ENCODE results near the gene RCN2. TPM values are rescaled to one million over a fixed set of nuclear protein-coding genes. Genes with fewer than 3 reads are reported as not detected.

Gene RCN2
- total and polyA plus RNA-seq, 2 of the 8 experiments (the other 6 are each of a cell fraction or from before 2014, with no cell fraction given): 65.6 to 137 TPM

DNA sequence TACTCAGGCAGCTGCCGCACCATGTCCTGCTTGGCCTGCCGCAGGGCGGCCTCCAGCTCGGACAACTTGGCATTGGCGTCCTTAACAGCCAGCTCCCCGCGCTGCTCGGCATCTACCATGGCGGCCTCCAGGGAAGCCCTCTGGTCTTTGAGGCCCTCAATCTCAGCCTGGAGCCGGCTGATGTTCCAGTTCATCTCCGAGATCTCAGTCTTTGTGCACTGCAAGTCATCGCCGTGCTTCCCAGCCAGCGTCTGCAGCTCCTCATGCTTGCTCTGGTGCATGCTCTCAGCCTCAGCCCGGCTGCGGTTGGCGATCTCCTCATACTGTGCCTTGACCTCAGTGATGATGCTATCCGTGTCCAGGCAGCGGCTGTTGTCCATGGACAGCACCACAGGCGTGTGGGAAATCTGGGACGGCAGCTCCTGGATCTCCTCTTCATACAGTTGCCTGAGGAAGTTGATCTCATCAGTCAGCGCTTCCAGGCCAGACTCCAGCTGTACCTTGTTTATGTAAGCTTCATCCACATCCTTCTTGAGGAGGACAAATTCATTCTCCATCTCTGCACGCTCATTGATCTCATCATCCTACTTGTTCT, 47.9 kb downstream of the RCN2 start (continued):
- TF ChIP-seq CHD7 (IDR thresholded peaks at IDR 0.05; ENCODE audit: insufficient replicate concordance, low read length): no peak
- no peak for TF ChIP-seq GTF2F1 (IDR thresholded peaks at IDR 0.05; ENCODE audit: borderline replicate concordance, low read depth, low read length)
- no peak for TF ChIP-seq SIRT6 (IDR thresholded peaks at IDR 0.05; ENCODE audit: low read length)

All from H1 (cell line).